Measurements from ENCODE around the gene DOC2B. TPM values are rescaled to one million over a fixed set of nuclear protein-coding genes. Genes with fewer than 3 reads are reported as not detected.

The DOC2B gene
- total and polyA plus RNA-seq, 9 of the 15 experiments (the other 6 are each of a cell fraction or from before 2014, with no cell fraction given), result 0.02 TPM; not detected in 8

DNA sequence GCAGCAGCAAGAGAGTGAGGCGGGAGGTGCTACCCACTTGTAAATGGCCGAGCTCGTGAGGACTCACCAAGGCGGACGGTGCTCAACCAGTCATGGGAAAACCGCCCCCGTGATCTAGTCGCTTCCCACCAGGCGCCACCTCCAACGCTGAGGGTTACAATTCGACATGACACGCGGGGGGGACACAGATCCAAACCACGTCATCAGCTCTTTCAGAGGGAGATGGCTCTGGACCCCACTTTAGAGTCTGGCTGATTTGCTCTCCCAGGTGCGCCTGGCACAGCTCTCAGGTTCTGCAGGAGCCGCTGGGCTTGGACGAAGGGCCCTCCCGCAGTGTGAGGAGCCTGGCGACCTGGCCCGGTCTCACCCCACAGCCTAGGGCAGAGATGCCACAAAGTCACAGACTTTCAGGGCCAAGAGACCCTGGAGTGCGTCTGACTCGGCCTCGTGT is 21.1 kb upstream of the DOC2B start:
- in situ Hi-C loops (cut with MboI) (no loop called here), intact Hi-C loops (cut with micrococcal nuclease) (no loop called here)
- Histone ChIP-seq H3K27me3 (ENCODE audit: control insufficient read depth in 2 of 2, insufficient read depth in 2 of 2, low read length in 2 of 2) (peaks cover 3 to 59% of the 10 kb centered on the region in 2 experiments; a peak in 3 of 5 replicates), H3K79me2 (ENCODE audit: control insufficient read depth, insufficient read depth, low read length) (no peaks in the 10 kb centered on the region), H3K9me1 (ENCODE audit: control insufficient read depth, insufficient read depth, low read length) (no peaks in the 10 kb centered on the region), H3K27ac (ENCODE audit: extremely low read depth, low read depth, low read length) (no peak overlapping the region), H3K4me3 (no peak overlapping the region), H3K36me3 (ENCODE audit: control insufficient read depth, insufficient read depth, low read length) (no peaks in the 10 kb centered on the region), H4K20me1 (replicated peaks; ENCODE audit: control insufficient read depth, insufficient read depth, low read length) (no peaks in the 10 kb centered on the region; the same call in 1 of the 2 replicates), H2AFZ (ENCODE audit: low read depth, low read length) (no peak overlapping the region), H3K9me3 (replicated peaks; ENCODE audit: control insufficient read depth, insufficient read depth, low read depth, low read length) (no peaks in the 10 kb centered on the region; the same call in 1 of the 2 replicates), H3K9ac (ENCODE audit: insufficient read depth in 1 of 2, low read depth in 2 of 2, low read length in 2 of 2) (no peak overlapping the region), H3K4me1 (replicated peaks in 1 of 2; ENCODE audit: control insufficient read depth in 2 of 2, insufficient read depth in 2 of 2, low read length in 2 of 2) (0 out of 5 replicates have a peak, but pooled peaks cover 0 to 3% of the 10 kb centered on the region in 2 experiments), H3K4me2 (ENCODE audit: insufficient read depth, low read length) (no peak overlapping the region)
- POLR2A ChIA-PET, result interaction anchor here (0.6 kb wide), 2 partner anchors 67 to 111 kb away, joined by 3 to 4 read pairs; no protein-coding TSS in a partner anchor
- no TSS peak for BruUV-seq (replicated peaks)
- FAIRE-seq (no peak), ATAC-seq (no peak), DNase-seq (ENCODE audit: extremely low read depth in 1 of 4, low spot score in 3 of 4) (no peak)
- WGBS (ENCODE audit: insufficient coverage, low coverage, missing lambda C conversion rate), result under 1% methylated on average over 18 of the region's 23 CpGs
- CTCF ChIA-PET (ENCODE audit: low intra/inter-chr PET ratio), result no interaction called here
- TF ChIP-seq, protein P1, sequence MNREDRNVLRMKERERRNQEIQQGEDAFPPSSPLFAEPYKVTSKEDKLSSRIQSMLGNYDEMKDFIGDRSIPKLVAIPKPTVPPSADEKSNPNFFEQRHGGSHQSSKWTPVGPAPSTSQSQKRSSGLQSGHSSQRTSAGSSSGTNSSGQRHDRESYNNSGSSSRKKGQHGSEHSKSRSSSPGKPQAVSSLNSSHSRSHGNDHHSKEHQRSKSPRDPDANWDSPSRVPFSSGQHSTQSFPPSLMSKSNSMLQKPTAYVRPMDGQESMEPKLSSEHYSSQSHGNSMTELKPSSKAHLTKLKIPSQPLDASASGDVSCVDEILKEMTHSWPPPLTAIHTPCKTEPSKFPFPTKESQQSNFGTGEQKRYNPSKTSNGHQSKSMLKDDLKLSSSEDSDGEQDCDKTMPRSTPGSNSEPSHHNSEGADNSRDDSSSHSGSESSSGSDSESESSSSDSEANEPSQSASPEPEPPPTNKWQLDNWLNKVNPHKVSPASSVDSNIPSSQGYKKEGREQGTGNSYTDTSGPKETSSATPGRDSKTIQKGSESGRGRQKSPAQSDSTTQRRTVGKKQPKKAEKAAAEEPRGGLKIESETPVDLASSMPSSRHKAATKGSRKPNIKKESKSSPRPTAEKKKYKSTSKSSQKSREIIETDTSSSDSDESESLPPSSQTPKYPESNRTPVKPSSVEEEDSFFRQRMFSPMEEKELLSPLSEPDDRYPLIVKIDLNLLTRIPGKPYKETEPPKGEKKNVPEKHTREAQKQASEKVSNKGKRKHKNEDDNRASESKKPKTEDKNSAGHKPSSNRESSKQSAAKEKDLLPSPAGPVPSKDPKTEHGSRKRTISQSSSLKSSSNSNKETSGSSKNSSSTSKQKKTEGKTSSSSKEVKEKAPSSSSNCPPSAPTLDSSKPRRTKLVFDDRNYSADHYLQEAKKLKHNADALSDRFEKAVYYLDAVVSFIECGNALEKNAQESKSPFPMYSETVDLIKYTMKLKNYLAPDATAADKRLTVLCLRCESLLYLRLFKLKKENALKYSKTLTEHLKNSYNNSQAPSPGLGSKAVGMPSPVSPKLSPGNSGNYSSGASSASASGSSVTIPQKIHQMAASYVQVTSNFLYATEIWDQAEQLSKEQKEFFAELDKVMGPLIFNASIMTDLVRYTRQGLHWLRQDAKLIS (CRISPR knock-in tag; IDR thresholded peaks at IDR 0.05), result no peak
- TF ChIP-seq, protein P2, sequence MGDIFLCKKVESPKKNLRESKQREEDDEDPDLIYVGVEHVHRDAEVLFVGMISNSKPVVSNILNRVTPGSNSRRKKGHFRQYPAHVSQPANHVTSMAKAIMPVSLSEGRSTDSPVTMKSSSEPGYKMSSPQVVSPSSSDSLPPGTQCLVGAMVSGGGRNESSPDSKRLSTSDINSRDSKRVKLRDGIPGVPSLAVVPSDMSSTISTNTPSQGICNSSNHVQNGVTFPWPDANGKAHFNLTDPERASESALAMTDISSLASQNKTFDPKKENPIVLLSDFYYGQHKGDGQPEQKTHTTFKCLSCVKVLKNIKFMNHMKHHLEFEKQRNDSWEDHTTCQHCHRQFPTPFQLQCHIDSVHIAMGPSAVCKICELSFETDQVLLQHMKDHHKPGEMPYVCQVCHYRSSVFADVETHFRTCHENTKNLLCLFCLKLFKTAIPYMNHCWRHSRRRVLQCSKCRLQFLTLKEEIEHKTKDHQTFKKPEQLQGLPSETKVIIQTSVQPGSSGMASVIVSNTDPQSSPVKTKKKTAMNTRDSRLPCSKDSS (IDR thresholded peaks at IDR 0.05; ENCODE audit: low read depth, partially characterized antibody), result no peak
- no peak for TF ChIP-seq NRF1 (conservative IDR thresholded peaks at IDR 0.05 in 1 of 2, IDR thresholded peaks at IDR 0.05 in 1 of 2)
- no peak for TF ChIP-seq COPS2 (conservative IDR thresholded peaks at IDR 0.05)
- no peak for TF ChIP-seq KLF10 (CRISPR knock-in tag; IDR thresholded peaks at IDR 0.05)
- TF ChIP-seq, protein P3, sequence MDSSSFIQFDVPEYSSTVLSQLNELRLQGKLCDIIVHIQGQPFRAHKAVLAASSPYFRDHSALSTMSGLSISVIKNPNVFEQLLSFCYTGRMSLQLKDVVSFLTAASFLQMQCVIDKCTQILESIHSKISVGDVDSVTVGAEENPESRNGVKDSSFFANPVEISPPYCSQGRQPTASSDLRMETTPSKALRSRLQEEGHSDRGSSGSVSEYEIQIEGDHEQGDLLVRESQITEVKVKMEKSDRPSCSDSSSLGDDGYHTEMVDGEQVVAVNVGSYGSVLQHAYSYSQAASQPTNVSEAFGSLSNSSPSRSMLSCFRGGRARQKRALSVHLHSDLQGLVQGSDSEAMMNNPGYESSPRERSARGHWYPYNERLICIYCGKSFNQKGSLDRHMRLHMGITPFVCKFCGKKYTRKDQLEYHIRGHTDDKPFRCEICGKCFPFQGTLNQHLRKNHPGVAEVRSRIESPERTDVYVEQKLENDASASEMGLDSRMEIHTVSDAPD (CRISPR knock-in tag; IDR thresholded peaks at IDR 0.05), result no peak
- TF ChIP-seq ZNF644 (tag; IDR thresholded peaks at IDR 0.05; ENCODE audit: low read depth), result no peak
- no peak for TF ChIP-seq ZNF561 (CRISPR knock-in tag; conservative IDR thresholded peaks at IDR 0.05)
- no peak for TF ChIP-seq NFATC3 (IDR thresholded peaks at IDR 0.05)
